ENCODE data around the gene TDP1.

TDP1 gene

DNA sequence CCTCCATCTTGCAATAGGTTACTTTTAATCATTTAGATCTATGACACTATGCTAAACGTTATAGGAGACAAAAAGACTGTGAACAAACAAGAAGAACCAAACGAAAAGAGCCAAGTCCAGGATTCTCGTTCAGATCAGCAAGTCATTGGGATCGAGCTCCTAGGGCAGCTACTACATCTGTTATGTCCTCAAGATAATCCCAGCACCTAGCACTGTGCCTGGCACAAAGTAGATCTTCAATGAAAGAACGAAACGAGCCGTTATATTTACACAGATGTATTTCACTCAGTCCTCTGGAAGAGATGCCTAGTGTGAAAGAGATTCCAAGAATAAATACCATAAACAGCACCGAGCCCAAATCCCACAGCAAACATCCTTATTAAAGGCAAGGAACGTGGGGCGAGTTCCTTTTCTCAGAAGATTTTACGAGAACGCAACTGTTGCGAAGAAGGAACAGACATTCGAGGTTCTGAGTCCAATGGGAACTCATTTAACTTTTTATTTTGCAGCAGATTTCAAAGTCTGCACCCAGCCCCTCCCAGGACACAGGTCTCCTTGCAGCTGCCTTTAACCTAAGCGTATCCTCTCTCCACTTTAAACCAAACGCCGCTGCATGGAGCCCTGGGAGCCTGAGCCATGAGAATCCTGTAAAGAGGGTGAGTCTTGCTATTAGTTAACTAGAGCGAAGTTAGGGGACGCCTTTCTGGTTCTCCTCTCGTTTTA is 544 bp upstream of the TDP1 start:
- peak overlapping the region; percentile 90 for H3K4me3 ChIP-seq (ENCODE audit: low read depth, low read length)
- TF ChIP-seq, protein P1, sequence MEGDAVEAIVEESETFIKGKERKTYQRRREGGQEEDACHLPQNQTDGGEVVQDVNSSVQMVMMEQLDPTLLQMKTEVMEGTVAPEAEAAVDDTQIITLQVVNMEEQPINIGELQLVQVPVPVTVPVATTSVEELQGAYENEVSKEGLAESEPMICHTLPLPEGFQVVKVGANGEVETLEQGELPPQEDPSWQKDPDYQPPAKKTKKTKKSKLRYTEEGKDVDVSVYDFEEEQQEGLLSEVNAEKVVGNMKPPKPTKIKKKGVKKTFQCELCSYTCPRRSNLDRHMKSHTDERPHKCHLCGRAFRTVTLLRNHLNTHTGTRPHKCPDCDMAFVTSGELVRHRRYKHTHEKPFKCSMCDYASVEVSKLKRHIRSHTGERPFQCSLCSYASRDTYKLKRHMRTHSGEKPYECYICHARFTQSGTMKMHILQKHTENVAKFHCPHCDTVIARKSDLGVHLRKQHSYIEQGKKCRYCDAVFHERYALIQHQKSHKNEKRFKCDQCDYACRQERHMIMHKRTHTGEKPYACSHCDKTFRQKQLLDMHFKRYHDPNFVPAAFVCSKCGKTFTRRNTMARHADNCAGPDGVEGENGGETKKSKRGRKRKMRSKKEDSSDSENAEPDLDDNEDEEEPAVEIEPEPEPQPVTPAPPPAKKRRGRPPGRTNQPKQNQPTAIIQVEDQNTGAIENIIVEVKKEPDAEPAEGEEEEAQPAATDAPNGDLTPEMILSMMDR (IDR thresholded peaks at IDR 0.05; ENCODE audit: borderline replicate concordance, insufficient read depth, low read depth, low read length), result no peak

DNA sequence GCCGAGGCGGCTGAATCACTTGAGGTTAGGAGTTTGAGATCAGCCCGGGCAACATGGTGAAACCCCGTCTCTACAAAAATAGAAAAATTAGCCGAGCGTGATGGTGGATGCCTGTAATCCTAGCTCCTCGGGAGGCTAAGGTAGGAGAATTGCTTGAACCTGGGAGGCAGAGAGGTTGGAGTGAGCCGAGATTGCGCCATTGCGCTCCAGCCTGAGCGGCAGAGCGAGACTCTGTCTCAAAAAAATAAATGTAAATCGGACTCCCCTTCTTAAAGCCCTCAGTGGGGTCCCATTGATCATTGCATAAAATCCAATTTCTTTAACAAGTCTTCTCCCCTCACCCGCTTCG is 908 bp downstream of the TDP1 start:
- H3K4me3 ChIP-seq (ENCODE audit: low read depth, low read length), result peak overlapping the region; percentile 90
- TF ChIP-seq, protein P1 (IDR thresholded peaks at IDR 0.05; ENCODE audit: borderline replicate concordance, insufficient read depth, low read depth, low read length), result no peak

DNA sequence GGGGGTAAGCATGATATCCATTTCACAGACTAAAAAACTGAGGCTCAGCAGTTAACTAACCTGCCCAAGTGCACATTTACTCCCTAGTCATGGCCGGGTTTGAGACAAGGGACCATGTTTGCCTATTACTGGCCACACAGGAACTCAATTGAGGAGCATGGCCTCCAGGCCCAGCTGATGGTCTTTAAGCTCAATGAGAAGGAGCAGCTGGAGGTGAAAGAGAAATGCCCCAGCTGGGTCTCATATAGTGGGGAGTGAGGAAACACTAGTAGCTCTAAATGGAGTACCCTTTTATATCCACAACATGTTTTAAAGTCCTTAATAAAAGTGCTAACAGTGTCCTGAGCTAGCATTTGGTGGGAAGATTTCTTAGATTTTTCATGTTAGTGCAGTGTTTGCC is 1.6 kb downstream of the TDP1 start:
- TF ChIP-seq, protein P1 (IDR thresholded peaks at IDR 0.05; ENCODE audit: borderline replicate concordance, insufficient read depth, low read depth, low read length), result no peak
- H3K4me3 ChIP-seq (ENCODE audit: low read depth, low read length), result no peak overlapping the region

DNA sequence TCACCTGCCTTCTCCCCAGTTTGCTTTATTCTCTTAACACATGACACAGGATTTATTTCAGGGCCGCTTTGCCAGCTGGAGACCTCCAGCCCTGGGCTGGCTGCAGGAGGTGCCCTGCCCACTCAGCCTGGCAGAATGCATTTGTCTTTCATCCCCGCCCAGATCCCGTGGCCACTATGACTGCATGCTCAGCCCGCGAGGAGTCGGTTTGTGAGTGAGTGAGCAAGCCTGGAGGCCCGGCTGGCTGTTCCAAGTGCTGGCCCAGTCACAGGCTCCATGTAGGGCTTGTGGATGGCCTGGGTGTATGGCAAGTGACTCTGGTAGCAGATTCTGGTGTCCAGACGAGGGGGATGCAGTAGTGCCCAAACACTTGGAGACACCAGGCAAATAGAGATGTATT is 2.1 kb downstream of the TDP1 start:
- TF ChIP-seq, protein P1 (IDR thresholded peaks at IDR 0.05; ENCODE audit: borderline replicate concordance, insufficient read depth, low read depth, low read length), result no peak
- no peak overlapping the region for H3K4me3 ChIP-seq (ENCODE audit: low read depth, low read length)

DNA sequence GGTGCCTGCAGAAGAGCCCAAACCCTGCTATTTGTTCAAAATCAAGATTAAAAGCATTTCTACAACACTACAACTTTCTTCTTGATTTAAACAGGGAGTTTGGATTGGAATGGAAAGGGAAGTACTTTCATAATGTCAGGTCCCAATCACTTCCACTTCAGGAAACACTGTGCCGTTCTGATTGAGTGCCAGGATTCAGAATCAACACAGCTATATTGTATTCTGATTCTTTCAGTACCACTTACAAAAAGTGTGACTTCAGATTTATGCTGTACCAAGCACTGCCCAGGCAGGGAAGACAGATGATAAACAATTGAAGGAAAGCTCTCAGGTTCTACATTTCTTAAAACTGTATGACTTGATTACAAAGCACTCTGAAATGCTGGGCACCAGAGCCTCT is 3.2 kb downstream of the TDP1 start:
- no peak overlapping the region for H3K4me3 ChIP-seq (ENCODE audit: low read depth, low read length)
- TF ChIP-seq, protein P1 (IDR thresholded peaks at IDR 0.05; ENCODE audit: borderline replicate concordance, insufficient read depth, low read depth, low read length), result no peak

DNA sequence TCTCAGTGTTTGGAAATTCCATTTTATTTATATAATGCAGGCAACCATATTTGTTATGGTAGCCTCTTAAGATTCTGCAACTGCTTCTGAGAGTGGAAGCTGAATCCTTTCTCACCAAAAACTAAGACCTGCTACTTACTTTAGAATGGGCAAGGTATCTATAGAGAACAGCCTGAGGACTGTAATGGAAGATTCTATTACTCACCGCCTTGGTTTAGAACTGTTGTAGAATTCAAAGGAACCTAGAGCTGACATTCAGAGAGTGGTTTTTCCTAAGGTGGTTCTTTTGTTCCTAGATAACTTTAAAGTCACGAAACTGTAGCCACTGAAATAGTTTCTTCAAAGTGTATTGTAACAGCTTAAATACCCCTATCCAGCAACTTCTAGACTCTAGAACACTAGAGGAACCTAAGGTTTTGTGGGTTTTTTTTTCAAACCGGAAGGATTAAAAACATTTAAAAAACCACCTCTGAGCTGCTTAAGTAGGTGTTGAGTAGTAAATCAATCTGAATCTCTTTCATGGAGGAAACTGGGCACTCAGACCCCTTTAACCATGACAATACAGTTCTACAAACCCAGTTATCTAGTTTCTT is 4.2 kb downstream of the TDP1 start:
- no peak overlapping the region for H3K4me3 ChIP-seq (ENCODE audit: low read depth, low read length)
- TF ChIP-seq, protein P1 (IDR thresholded peaks at IDR 0.05; ENCODE audit: borderline replicate concordance, insufficient read depth, low read depth, low read length), result no peak

DNA sequence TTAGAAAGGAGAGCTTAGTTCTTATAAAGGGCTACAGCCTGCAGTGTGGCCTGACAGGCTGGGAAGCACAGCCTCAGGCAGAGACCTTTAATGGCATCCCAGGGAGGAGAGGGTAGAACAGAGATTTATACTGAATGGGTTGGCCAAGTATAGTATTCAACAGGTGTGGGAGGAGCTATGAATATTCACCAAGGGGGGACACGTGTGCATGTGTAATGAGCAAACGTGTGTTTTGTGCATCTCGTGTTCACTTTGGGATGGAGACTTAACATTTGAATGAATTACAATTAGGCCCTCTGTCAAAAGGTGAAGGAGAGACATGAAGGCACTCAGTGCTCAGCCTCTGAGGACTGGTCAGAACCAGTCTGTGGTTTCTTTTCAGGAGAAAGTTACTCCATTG is 5.2 kb downstream of the TDP1 start:
- TF ChIP-seq, protein P1 (IDR thresholded peaks at IDR 0.05; ENCODE audit: borderline replicate concordance, insufficient read depth, low read depth, low read length), result no peak
- H3K4me3 ChIP-seq (ENCODE audit: low read depth, low read length), result no peak overlapping the region

All from GM12875 (cell line).